Kidney (tissue), 14 donors: ENCODE measurements around the gene CYB561A3. TPM values are rescaled to one million over a fixed set of nuclear protein-coding genes. Genes with fewer than 3 reads are reported as not detected.
A peak's percentile ranks its signal among the peaks of the same experiment; 100 is the strongest.

ENCODE experiments used
- DNase-seq, 5 donors: peaks; one replicate each; pipeline ENCODE4 v3.0.0-alpha.2; 2013 to 2020
- FAIRE-seq: peaks from 2 replicates; lab custom pipeline; 2012; peaks lifted over from hg19 to GRCh38; lab: Jason Lieb, UNC
- H3K27ac ChIP-seq, 2 donors: one replicate each; pipeline ENCODE4 v1.7.0; 2013; ENCODE audit warnings: low read depth in 2 of 2, low read length in 2 of 2, inconsistent platforms in 1 of 2
- H3K27me3 ChIP-seq: one replicate; pipeline ENCODE4 v1.7.1; 2013; ENCODE audit warnings: low read length, inconsistent platforms; ENCODE audit not compliant: control insufficient read depth, insufficient read depth
- H3K36me3 ChIP-seq, 3 donors: one replicate each; pipeline versions ENCODE4 v1.7.0 to v1.7.1; 2013; ENCODE audit warnings: low read length in 3 of 3, control low read depth in 1 of 3, inconsistent platforms in 1 of 3; ENCODE audit not compliant: insufficient read depth in 3 of 3, control insufficient read depth in 2 of 3
- H3K4me1 ChIP-seq, 3 donors: one replicate each; pipeline versions ENCODE4 v1.7.0 to v1.7.1; 2013; ENCODE audit warnings: low read length in 3 of 3, inconsistent platforms in 1 of 3, low read depth in 1 of 3; ENCODE audit not compliant: control insufficient read depth in 2 of 3, insufficient read depth in 2 of 3
- H3K4me3 ChIP-seq, 3 donors: one replicate each; pipeline versions ENCODE4 v1.7.0 to v1.8.1; 2013; ENCODE audit warnings: low read length in 3 of 3, control low read depth in 1 of 3, inconsistent platforms in 1 of 3
- H3K9ac ChIP-seq, 3 donors: one replicate each; pipeline versions ENCODE4 v1.7.0 to v1.7.1; 2013; ENCODE audit warnings: low read length in 3 of 3, control low read depth in 1 of 3, inconsistent platforms in 1 of 3
- H3K9me3 ChIP-seq, 3 donors: one replicate each; pipeline versions ENCODE4 v1.7.0 to v1.7.1; 2013; ENCODE audit warnings: low read length in 3 of 3, control low read depth in 1 of 3, inconsistent platforms in 1 of 3; ENCODE audit not compliant: control insufficient read depth in 2 of 3, insufficient read depth in 1 of 3
- CTCF ChIP-seq: IDR thresholded peaks from 3 replicates; pipeline ENCODE4 v1.5.1; 2012; ENCODE audit warnings: mild to moderate bottlenecking, moderate library complexity, borderline replicate concordance; ENCODE audit not compliant: insufficient read depth; ENCODE audit errors: extremely low read depth
- intact Hi-C: fragments of 100-400 bp; cut with DNase I; formaldehyde crosslinking; loops from one replicate; pipeline ENCODE4 v1.11.1; 2022
- polyA plus RNA-seq: library from polyadenylated mRNA; stranded (reverse); fragments of 350-450 nt; fragmentation: Illumina TruSeq; extraction: RNeasy Lipid Tissue Mini Kit (QIAGEN cat#74804); gene quantifications from one replicate; pipeline ENCODE4 v1.2.3, GENCODE V29; 2014; ENCODE audit warnings: low read depth, low replicate concordance; ENCODE audit not compliant: insufficient read depth
- total RNA-seq: library from RNA; stranded (reverse); fragmentation: NEBNext Ultra II Directional; extraction: Animal tissue kit (Norgen Biotek cat#: 25700); gene quantifications from one replicate; pipeline ENCODE4 v1.2.1, GENCODE V29; 2021
- donor health status: control.
- donor health status: control.
- donor health status: control.
- donor health status: control.
- donor health status: control.
- donor health status: DM: yes; HTN: yes; CAD: no.
- donor health status: Normal renal cell carcinoma (clear cell type).

Gene CYB561A3
- total and polyA plus RNA-seq, 2 donors from 2014 or later, result 29.7 to 36.8 TPM

GRCh38 chr11:61332281-61332796 is 29.3 kb downstream of the CYB561A3 start:
- Histone ChIP-seq H3K9me3 (no peaks in the 10 kb centered on the region), H3K9ac (peak overlapping the region; percentile 77 to 92 (median 89)), H3K36me3 (peaks cover 5 to 22% (median 9%) of the 10 kb centered on the region in 3 donors), H3K4me3 (peak overlapping the region; percentile 83 to 92 (median 84)), H3K27ac (peak overlapping the region; percentile 78 to 85), H3K27me3 (no peaks in the 10 kb centered on the region), H3K4me1 (peaks cover 4 to 35% (median 17%) of the 10 kb centered on the region in 3 donors)
- no peak for TF ChIP-seq CTCF
- peak in 3 of 5 donors; percentile 29 to 57 (median 42) for DNase-seq
- FAIRE-seq, result no peak
- intact Hi-C loops, result no loop called here

- FAIRE-seq (no peak), DNase-seq (no peak)
- Histone ChIP-seq H3K4me3 (peak overlapping the region; percentile 83 to 92 (median 84)), H3K9me3 (no peaks in the 10 kb centered on the region), H3K27ac (no peak overlapping the region), H3K9ac (peak overlapping the region; percentile 77 to 92 (median 89)), H3K4me1 (peaks cover 4 to 34% (median 17%) of the 10 kb centered on the region in 3 donors), H3K36me3 (peaks cover 5 to 24% (median 12%) of the 10 kb centered on the region in 3 donors), H3K27me3 (no peaks in the 10 kb centered on the region)
- TF ChIP-seq CTCF, result no peak
- intact Hi-C loops, result no loop called here
Measured at GRCh38 chr11:61331651-61332050, 30.0 kb downstream of the CYB561A3 start.

GRCh38 chr11:61329871-61330270 is 31.8 kb downstream of the CYB561A3 start:
- no peaks in the 10 kb centered on the region for H3K27me3 ChIP-seq
- peaks cover 5 to 40% (median 25%) of the 10 kb centered on the region in 3 donors for H3K36me3 ChIP-seq
- H3K27ac ChIP-seq, result no peak overlapping the region
- no peak for TF ChIP-seq CTCF
- H3K9me3 ChIP-seq, result no peaks in the 10 kb centered on the region
- FAIRE-seq, result no peak
- intact Hi-C loops, result no loop called here
- no peak for DNase-seq
- H3K9ac ChIP-seq, result no peak overlapping the region
- H3K4me1 ChIP-seq, result peaks cover 4 to 23% (median 14%) of the 10 kb centered on the region in 3 donors
- H3K4me3 ChIP-seq, result no peak overlapping the region

GRCh38 chr11:61328351-61328750 is 33.3 kb downstream of the CYB561A3 start:
- Histone ChIP-seq H3K4me3 (no peak overlapping the region), H3K9ac (no peak overlapping the region), H3K36me3 (peaks cover 11 to 51% (median 33%) of the 10 kb centered on the region in 3 donors), H3K27me3 (no peaks in the 10 kb centered on the region), H3K27ac (no peak overlapping the region), H3K4me1 (peaks cover 4 to 12% (median 7%) of the 10 kb centered on the region in 3 donors), H3K9me3 (no peaks in the 10 kb centered on the region)
- TF ChIP-seq CTCF, result no peak
- FAIRE-seq, result no peak
- no peak for DNase-seq
- intact Hi-C loops, result no loop called here
